HT-29 (cell line): ENCODE data around the gene TMEM243. TPM values are rescaled to one million over a fixed set of nuclear protein-coding genes. Genes with fewer than 3 reads are reported as not detected.
"Not testable (repeated sequence)": the region's sequence is repeated elsewhere in the genome, so short reads cannot be mapped to it uniquely, and the experiment has no call there.

ENCODE experiments used
- DNase-seq: peaks from one replicate; pipeline ENCODE4 v3.0.0-alpha.2; 2015; ENCODE audit warnings: low spot score
- total RNA-seq: library from RNA; depleted of rRNA; stranded (reverse); fragments of >200 nt; shearing (Covaris generic); gene quantifications from 2 replicates; pipeline ENCODE4 v1.2.3, GENCODE V29; 2014; rRNA removed

The TMEM243 gene
- total RNA-seq, result 73.9 and 74.5 TPM in 2 replicates

GRCh38 chr7:87219545-87220025 lies at the start of gene TMEM243:
Gene TMEM243, minus strand, starts transcription at chr7:87219732. Its CDS starts 229 bp downstream, at chr7:87219503.
- DNase-seq, result peak; percentile 77

GRCh38 chr7:87267239-87267900 lies 47.8 kb upstream of the TMEM243 start:
- DNase-seq, result no peak

GRCh38 chr7:87263537-87263936 lies 44.0 kb upstream of the TMEM243 start:
- DNase-seq, result no peak

GRCh38 chr7:87253589-87254087 lies 34.1 kb upstream of the TMEM243 start:
- no peak for DNase-seq

- DNase-seq, result not testable (repeated sequence)
These were observed 26.1 kb upstream of the TMEM243 start for GRCh38 chr7:87245671-87246070.

GRCh38 chr7:87238464-87239051 lies 19.0 kb upstream of the TMEM243 start:
- not testable (repeated sequence) for DNase-seq

GRCh38 chr7:87234949-87235348 lies 15.4 kb upstream of the TMEM243 start:
- no peak for DNase-seq

GRCh38 chr7:87231711-87232110 lies 12.2 kb upstream of the TMEM243 start:
- DNase-seq, result no peak

GRCh38 chr7:87231258-87231657 lies 11.7 kb upstream of the TMEM243 start:
- DNase-seq, result no peak

- no peak for DNase-seq
These were observed 7.0 kb upstream of the TMEM243 start for GRCh38 chr7:87226495-87226894.

- no peak for DNase-seq
These were observed 6.2 kb upstream of the TMEM243 start for GRCh38 chr7:87225696-87226095.

- no peak for DNase-seq
These were observed 4.1 kb upstream of the TMEM243 start for GRCh38 chr7:87223666-87224065.

GRCh38 chr7:87220734-87221215 lies 1.2 kb upstream of the TMEM243 start:
- peak; percentile 62 for DNase-seq

- DNase-seq, result peak; percentile 91
These were observed 648 bp upstream of the TMEM243 start for GRCh38 chr7:87220026-87220733.

GRCh38 chr7:87218796-87219544 lies 562 bp downstream of the TMEM243 start:
- DNase-seq, result peak; percentile 67

- no peak for DNase-seq
These were observed 1.4 kb downstream of the TMEM243 start for GRCh38 chr7:87217983-87218653.

GRCh38 chr7:87216701-87217508 lies 2.6 kb downstream of the TMEM243 start:
- DNase-seq, result no peak

- DNase-seq, result no peak
These were observed 4.5 kb downstream of the TMEM243 start for GRCh38 chr7:87215046-87215445.

GRCh38 chr7:87213811-87214210 lies 5.7 kb downstream of the TMEM243 start:
- no peak for DNase-seq

GRCh38 chr7:87213252-87213651 lies 6.3 kb downstream of the TMEM243 start:
- DNase-seq, result no peak
